Thoracic aorta (tissue), 2 donors: ENCODE data around the gene EEF1AKMT1. TPM values are rescaled to one million over a fixed set of nuclear protein-coding genes. Genes with fewer than 3 reads are reported as not detected.

Source experiments
- ATAC-seq: fragments of 150-250 bp; one replicate; pipeline ENCODE4 v1.8.0; 2017; ENCODE audit warnings: low read depth; ENCODE audit not compliant: insufficient number of reproducible peaks, low FRiP score
- DNase-seq: peaks from one replicate; pipeline ENCODE4 v3.0.0-alpha.2; 2020; ENCODE audit warnings: low spot score
- H3K27ac ChIP-seq, 2 donors: fragments of 200-600 bp; sonication (generic); 1 replicate in 1 of 2; 2 replicates in 1 of 2; pipeline ENCODE4 v1.5.1; 2016; ENCODE audit warnings: mild to moderate bottlenecking in 2 of 2, moderate library complexity in 2 of 2
- H3K27me3 ChIP-seq: fragments of 200-600 bp; sonication (generic); replicated peaks from 2 replicates; pipeline ENCODE4 v1.6.0; 2016; ENCODE audit warnings: mild to moderate bottlenecking; ENCODE audit not compliant: insufficient read depth
- H3K36me3 ChIP-seq: fragments of 200-600 bp; sonication (generic); one replicate; pipeline ENCODE4 v1.5.1; 2016
- H3K4me1 ChIP-seq, 2 donors: fragments of 200-600 bp; sonication (generic); 1 replicate in 1 of 2; 2 replicates in 1 of 2; pipeline versions ENCODE4 v1.5.1 to v1.6.0; 2016; ENCODE audit warnings: low read depth in 2 of 2, mild to moderate bottlenecking in 1 of 2; ENCODE audit not compliant: control insufficient read depth in 1 of 2
- H3K4me3 ChIP-seq: fragments of 200-600 bp; sonication (generic); 2 replicates; pipeline ENCODE4 v1.5.1; 2016; ENCODE audit warnings: mild to moderate bottlenecking
- H3K9me3 ChIP-seq: fragments of 200-600 bp; sonication (generic); 2 replicates; pipeline ENCODE4 v1.5.1; 2016
- total RNA-seq, 2 donors: library from RNA; depleted of rRNA; stranded (reverse); fragments of >200 nt; gene quantifications; one replicate each; pipeline versions ENCODE4 v1.1.0 to v1.2.3, GENCODE V29; 2016
- TF ChIP-seq, protein P1 (sequence below): fragments of 200-600 bp; sonication (generic); IDR thresholded peaks from one replicate; pipeline ENCODE4 v1.5.1; 2019; ENCODE audit warnings: antibody characterized with exemption

Gene EEF1AKMT1
- total RNA-seq, 2 donors from 2014 or later: 8.4 to 12.7 TPM

DNA sequence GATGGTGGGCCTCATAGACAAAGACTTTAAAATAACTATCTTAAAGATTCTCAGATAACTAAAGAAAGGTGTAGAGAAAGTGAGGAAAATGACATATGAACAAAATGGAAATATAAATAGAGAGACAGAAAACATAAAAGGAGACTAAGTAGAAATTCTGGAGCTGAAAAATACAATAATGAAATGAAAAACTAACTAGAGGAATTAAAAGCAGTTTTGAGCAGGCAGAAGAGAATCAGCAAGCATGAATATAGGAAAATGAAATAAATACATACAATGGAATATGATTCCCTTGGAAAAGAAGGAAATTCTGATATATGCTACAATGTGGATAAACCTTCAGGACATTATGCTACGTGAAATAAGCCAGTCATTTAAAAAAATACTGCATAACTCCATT, 3.9 kb downstream of the EEF1AKMT1 start:
- H3K27ac ChIP-seq: no peak overlapping the region
- no peak for DNase-seq
- H3K4me3 ChIP-seq: no peak overlapping the region
- H3K27me3 ChIP-seq: no peaks in the 10 kb centered on the region
- H3K36me3 ChIP-seq: no peaks in the 10 kb centered on the region
- ATAC-seq: no peak
- no peaks in the 10 kb centered on the region for H3K9me3 ChIP-seq
- peaks cover 7 to 13% of the 10 kb centered on the region in 2 donors for H3K4me1 ChIP-seq
- TF ChIP-seq, protein P1, sequence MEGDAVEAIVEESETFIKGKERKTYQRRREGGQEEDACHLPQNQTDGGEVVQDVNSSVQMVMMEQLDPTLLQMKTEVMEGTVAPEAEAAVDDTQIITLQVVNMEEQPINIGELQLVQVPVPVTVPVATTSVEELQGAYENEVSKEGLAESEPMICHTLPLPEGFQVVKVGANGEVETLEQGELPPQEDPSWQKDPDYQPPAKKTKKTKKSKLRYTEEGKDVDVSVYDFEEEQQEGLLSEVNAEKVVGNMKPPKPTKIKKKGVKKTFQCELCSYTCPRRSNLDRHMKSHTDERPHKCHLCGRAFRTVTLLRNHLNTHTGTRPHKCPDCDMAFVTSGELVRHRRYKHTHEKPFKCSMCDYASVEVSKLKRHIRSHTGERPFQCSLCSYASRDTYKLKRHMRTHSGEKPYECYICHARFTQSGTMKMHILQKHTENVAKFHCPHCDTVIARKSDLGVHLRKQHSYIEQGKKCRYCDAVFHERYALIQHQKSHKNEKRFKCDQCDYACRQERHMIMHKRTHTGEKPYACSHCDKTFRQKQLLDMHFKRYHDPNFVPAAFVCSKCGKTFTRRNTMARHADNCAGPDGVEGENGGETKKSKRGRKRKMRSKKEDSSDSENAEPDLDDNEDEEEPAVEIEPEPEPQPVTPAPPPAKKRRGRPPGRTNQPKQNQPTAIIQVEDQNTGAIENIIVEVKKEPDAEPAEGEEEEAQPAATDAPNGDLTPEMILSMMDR: no peak

DNA sequence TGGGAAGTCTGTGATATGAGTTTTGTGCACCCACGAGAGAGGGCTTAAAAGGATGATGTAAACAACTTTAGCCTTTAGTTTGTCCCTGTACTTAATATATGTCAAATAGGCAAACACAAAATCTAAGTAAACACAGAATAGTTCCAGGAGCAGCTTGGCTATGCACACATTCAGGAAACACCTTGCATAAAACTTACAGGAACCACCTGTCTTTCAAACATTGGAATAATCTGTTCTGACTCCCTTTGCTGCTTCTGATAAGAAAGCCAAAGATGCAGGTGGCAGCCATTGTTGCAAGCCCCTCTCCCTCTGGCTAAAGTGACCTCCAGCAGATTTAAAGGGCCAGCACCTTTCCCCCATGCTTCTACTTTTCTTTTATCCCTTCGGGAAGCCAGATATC, 4.7 kb downstream of the EEF1AKMT1 start:
- Histone ChIP-seq H3K4me1 (peaks cover 7 to 10% of the 10 kb centered on the region in 2 donors), H3K4me3 (no peak overlapping the region), H3K9me3 (no peaks in the 10 kb centered on the region), H3K36me3 (no peaks in the 10 kb centered on the region), H3K27me3 (no peaks in the 10 kb centered on the region), H3K27ac (no peak overlapping the region)
- ATAC-seq (no peak), DNase-seq (no peak)
- TF ChIP-seq, protein P1: no peak

DNA sequence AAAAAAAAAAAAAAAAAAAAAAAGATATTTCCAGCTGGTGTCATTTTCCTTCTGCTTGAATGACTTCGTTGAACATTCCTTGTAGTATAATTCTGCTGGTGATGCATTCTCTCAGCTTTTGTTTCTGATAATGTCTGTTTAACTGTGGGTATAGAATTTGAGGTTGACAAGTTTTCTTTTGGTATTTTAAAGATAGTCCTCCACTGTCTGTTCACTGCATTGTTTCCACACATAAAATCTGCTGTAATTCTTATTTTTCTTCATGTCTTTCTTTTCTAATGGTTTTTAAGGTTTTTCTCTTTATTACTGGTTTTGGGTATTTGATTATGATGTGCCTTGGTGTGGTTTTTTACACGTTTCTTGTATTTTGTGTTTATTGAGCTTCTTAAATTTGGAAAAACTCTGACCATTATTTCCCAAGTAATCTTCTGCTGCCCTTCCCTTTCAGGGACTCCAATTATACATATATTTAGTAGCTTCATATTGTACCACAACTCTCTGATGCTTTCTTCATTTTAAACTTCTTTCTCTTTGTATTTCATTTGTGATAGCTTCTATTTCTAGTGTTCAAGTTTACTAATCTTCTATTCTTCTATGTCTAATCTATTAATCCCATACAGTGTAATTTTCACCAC, 6.3 kb downstream of the EEF1AKMT1 start:
- Histone ChIP-seq H3K36me3 (no peaks in the 10 kb centered on the region), H3K27me3 (no peaks in the 10 kb centered on the region), H3K4me3 (no peak overlapping the region), H3K9me3 (no peaks in the 10 kb centered on the region), H3K27ac (no peak overlapping the region), H3K4me1 (peaks cover 2 to 3% of the 10 kb centered on the region in 2 donors)
- ATAC-seq: no peak
- TF ChIP-seq, protein P1: no peak
- DNase-seq: no peak

DNA sequence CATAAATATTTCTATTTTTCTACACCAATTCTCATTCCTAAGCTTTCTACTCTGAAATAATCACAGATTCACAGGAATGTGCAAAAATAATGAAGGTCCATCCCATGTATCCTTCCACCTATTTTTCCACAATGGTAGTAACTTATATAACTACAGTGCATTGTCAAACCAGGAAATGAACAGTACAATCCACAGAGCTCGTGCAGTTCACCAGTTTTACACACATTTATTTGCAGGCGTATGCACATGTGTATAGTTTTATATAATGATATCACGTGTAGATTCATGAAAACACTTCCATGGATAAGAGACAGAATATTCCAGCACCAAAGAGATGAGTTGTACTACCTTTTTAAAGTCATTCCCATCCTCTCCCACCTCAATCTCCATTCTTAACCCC, 12.9 kb downstream of the EEF1AKMT1 start:
- Histone ChIP-seq H3K9me3 (no peaks in the 10 kb centered on the region), H3K27me3 (no peaks in the 10 kb centered on the region), H3K4me1 (no peaks in the 10 kb centered on the region), H3K4me3 (no peak overlapping the region), H3K27ac (no peak overlapping the region), H3K36me3 (no peaks in the 10 kb centered on the region)
- TF ChIP-seq, protein P1: no peak
- DNase-seq (no peak), ATAC-seq (no peak)

DNA sequence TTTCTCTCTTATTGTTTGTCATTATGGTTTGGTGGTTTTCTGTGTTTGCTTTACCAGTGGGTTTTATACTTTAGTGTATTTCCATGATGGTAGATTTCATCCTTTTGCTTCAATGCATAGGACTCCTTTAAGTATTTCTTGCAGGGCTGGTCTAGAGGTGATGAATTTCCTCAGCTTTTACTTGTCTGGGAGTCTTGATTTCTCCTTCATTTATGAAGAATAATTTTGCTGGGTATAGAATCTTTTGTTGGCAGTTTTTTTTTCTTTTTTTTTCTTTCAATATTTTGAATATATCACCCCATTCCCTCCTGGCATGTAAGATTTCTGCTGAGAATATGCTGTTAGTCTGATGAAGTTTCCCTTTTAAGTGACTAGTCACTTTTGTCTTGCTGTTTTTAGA, 19.8 kb downstream of the EEF1AKMT1 start:
- Histone ChIP-seq H3K4me1 (no peaks in the 10 kb centered on the region), H3K27ac (no peak overlapping the region), H3K9me3 (peaks cover 21% of the 10 kb centered on the region), H3K27me3 (no peaks in the 10 kb centered on the region), H3K4me3 (no peak overlapping the region), H3K36me3 (no peaks in the 10 kb centered on the region)
- DNase-seq: no peak
- no peak for ATAC-seq
- TF ChIP-seq, protein P1: no peak
